Neural cell (in vitro differentiated cells): ENCODE results near the gene WFS1. TPM values are rescaled to one million over a fixed set of nuclear protein-coding genes. Genes with fewer than 3 reads are reported as not detected.
A peak's percentile ranks its signal among the peaks of the same experiment; 100 is the strongest.

Source experiments
- H2AFZ ChIP-seq: fragments of 200-600, 300-800 bp; sonication (generic), shearing (Covaris generic); 2 replicates; pipeline ENCODE4 v1.6.0; 2014; ENCODE audit warnings: low read depth, mild to moderate bottlenecking, antibody characterized with exemption, low read length, moderate library complexity
- H3F3A ChIP-seq: fragments of 200-600 bp; shearing (Covaris generic); 2 replicates; pipeline ENCODE4 v1.6.1; 2016; ENCODE audit warnings: mild to moderate bottlenecking, moderate library complexity, mixed read lengths, antibody characterized with exemption, low read length; ENCODE audit not compliant: insufficient read depth, poor library complexity, severe bottlenecking
- H3K27ac ChIP-seq: fragments of 200-600, 300-800 bp; sonication (generic), shearing (Covaris generic); 2 replicates; pipeline ENCODE4 v1.5.1; 2014; ENCODE audit warnings: mild to moderate bottlenecking, low read length, moderate library complexity
- H3K27me3 ChIP-seq: fragments of 300-800, 200-600 bp; sonication (generic), shearing (Covaris generic); 2 replicates; pipeline ENCODE4 v1.6.0; 2014; ENCODE audit warnings: mild to moderate bottlenecking, low read depth, low read length, moderate library complexity; ENCODE audit not compliant: insufficient read depth
- H3K36me3 ChIP-seq: fragments of 300-800, 200-600 bp; sonication (generic), shearing (Covaris generic); 2 replicates; pipeline ENCODE4 v1.5.1; 2014; ENCODE audit warnings: mild to moderate bottlenecking, antibody characterized with exemption, low read length, moderate library complexity; ENCODE audit not compliant: insufficient read depth
- H3K4me2 ChIP-seq: fragments of 300-800, 200-600 bp; sonication (generic), shearing (Covaris generic); 2 replicates; pipeline ENCODE4 v1.6.0; 2014; ENCODE audit warnings: mild to moderate bottlenecking, low read length
- H3K4me3 ChIP-seq: fragments of 300-800, 200-600 bp; sonication (generic), shearing (Covaris generic); 2 replicates; pipeline ENCODE4 v1.5.1; 2014; ENCODE audit warnings: mild to moderate bottlenecking, low read length, moderate library complexity
- H3K79me2 ChIP-seq: fragments of 200-600 bp; shearing (Covaris generic); replicated peaks from 2 replicates; pipeline ENCODE4 v1.6.0; 2014; ENCODE audit warnings: mild to moderate bottlenecking, low read length, moderate library complexity; ENCODE audit not compliant: insufficient read depth
- H3K9ac ChIP-seq: fragments of 300-800, 200-600 bp; sonication (generic), shearing (Covaris generic); 2 replicates; pipeline ENCODE4 v1.6.1; 2016; ENCODE audit warnings: mild to moderate bottlenecking, low read length, mixed read lengths
- H3K9me2 ChIP-seq: fragments of 200-600 bp; shearing (Covaris generic); 2 replicates; pipeline ENCODE4 v1.6.1; 2016; ENCODE audit warnings: mild to moderate bottlenecking, low read length, mixed read lengths; ENCODE audit not compliant: insufficient read depth
- H3K9me3 ChIP-seq: fragments of 200-600, 300-800 bp; sonication (generic), shearing (Covaris generic); 2 replicates; pipeline ENCODE4 v1.6.1; 2016; ENCODE audit warnings: mild to moderate bottlenecking, mixed run types, low read length, moderate library complexity, mixed read lengths
- H4K20me1 ChIP-seq: fragments of 200-600 bp; shearing (Covaris generic); 2 replicates; pipeline ENCODE4 v1.6.1; 2016; ENCODE audit warnings: mild to moderate bottlenecking, mixed run types; ENCODE audit not compliant: insufficient read depth
- CTCF ChIP-seq: fragments of 450-650 bp; IDR thresholded peaks from 2 replicates; pipeline ENCODE4 v1.5.1; 2014; ENCODE audit warnings: antibody characterized with exemption, mild to moderate bottlenecking, moderate library complexity; ENCODE audit not compliant: poor library complexity, severe bottlenecking
- EP300 ChIP-seq: fragments of 450-650 bp; conservative IDR thresholded peaks from 2 replicates; pipeline ENCODE4 v1.6.1; 2014; ENCODE audit warnings: antibody characterized with exemption, mild to moderate bottlenecking, moderate library complexity; ENCODE audit not compliant: poor library complexity, severe bottlenecking
- EZH2 ChIP-seq: fragments of 200-600, 300-800 bp; shearing (Covaris generic), sonication (generic); IDR thresholded peaks from 2 replicates; pipeline ENCODE4 v1.6.1; 2014; ENCODE audit warnings: antibody characterized with exemption, low read length, borderline replicate concordance, mild to moderate bottlenecking; ENCODE audit not compliant: insufficient read depth, poor library complexity, severe bottlenecking
- POLR2AphosphoS5 ChIP-seq: IDR thresholded peaks from 2 replicates; pipeline ENCODE4 v1.6.1; 2012
- RAD21 ChIP-seq: fragments of 450-650 bp; conservative IDR thresholded peaks from 2 replicates; pipeline ENCODE4 v1.6.1; 2014; ENCODE audit warnings: antibody characterized with exemption, mild to moderate bottlenecking, moderate library complexity
- REST ChIP-seq: IDR thresholded peaks from 2 replicates; pipeline ENCODE4 v1.6.1; 2012; ENCODE audit warnings: borderline replicate concordance
- SMC3 ChIP-seq: fragments of 450-650 bp; conservative IDR thresholded peaks from 2 replicates; pipeline ENCODE4 v1.6.1; 2014; ENCODE audit warnings: antibody characterized with exemption, mild to moderate bottlenecking, moderate library complexity; ENCODE audit not compliant: poor library complexity
- TAF1 ChIP-seq: IDR thresholded peaks from 2 replicates; pipeline ENCODE4 v1.6.1; 2012; ENCODE audit warnings: low read depth
- polyA plus RNA-seq: library from polyadenylated mRNA; depleted of rRNA; stranded (reverse); fragments of >200 nt; gene quantifications from 2 replicates; pipeline ENCODE4 v1.2.3, GENCODE V29; 2014

Gene WFS1
- polyA plus RNA-seq, 1 donor from 2014 or later: 4.5 TPM

GRCh38 chr4:6268650-6269615 is 717 bp upstream of the WFS1 start:
- TF ChIP-seq REST (no peak), TAF1 (no peak), RAD21 (no peak)
- no peaks in the 10 kb centered on the region for H3F3A ChIP-seq
- H3K27me3 ChIP-seq: no peaks in the 10 kb centered on the region

GRCh38 chr4:6270636-6271121 is 1.0 kb downstream of the WFS1 start:
- Histone ChIP-seq H3K9me2 (no peaks in the 10 kb centered on the region), H3K79me2 (no peaks in the 10 kb centered on the region), H3K4me2 (no peak overlapping the region), H3F3A (no peaks in the 10 kb centered on the region), H3K9me3 (no peaks in the 10 kb centered on the region), H2AFZ (no peak overlapping the region), H3K27ac (no peak overlapping the region), H3K27me3 (no peaks in the 10 kb centered on the region), H3K4me3 (peak overlapping the region; percentile 96), H4K20me1 (no peaks in the 10 kb centered on the region), H3K9ac (peak overlapping the region; percentile 66), H3K36me3 (no peaks in the 10 kb centered on the region)
- TF ChIP-seq TAF1 (no peak), CTCF (no peak), POLR2AphosphoS5 (no peak), SMC3 (no peak), RAD21 (no peak)

More at GRCh38 chr4:6268650-6269615, 717 bp upstream of the WFS1 start:
- Histone ChIP-seq H3K4me2 (peak overlapping the region; percentile 56), H3K9ac (peak overlapping the region; percentile 43), H3K27ac (no peak overlapping the region), H3K9me2 (no peaks in the 10 kb centered on the region), H3K4me3 (peak overlapping the region; percentile 96), H2AFZ (no peak overlapping the region), H4K20me1 (no peaks in the 10 kb centered on the region), H3K36me3 (no peaks in the 10 kb centered on the region), H3K79me2 (no peaks in the 10 kb centered on the region), H3K9me3 (no peaks in the 10 kb centered on the region)

GRCh38 chr4:6271206-6271605 is 1.6 kb downstream of the WFS1 start:
- H3K4me2 ChIP-seq: no peak overlapping the region
- H3K79me2 ChIP-seq: no peaks in the 10 kb centered on the region
- H3F3A ChIP-seq: no peaks in the 10 kb centered on the region
- no peak overlapping the region for H3K27ac ChIP-seq
- H2AFZ ChIP-seq: no peak overlapping the region
- no peaks in the 10 kb centered on the region for H3K36me3 ChIP-seq
- no peak overlapping the region for H3K9ac ChIP-seq
- H3K4me3 ChIP-seq: no peak overlapping the region
- H3K9me2 ChIP-seq: no peaks in the 10 kb centered on the region
- H4K20me1 ChIP-seq: no peaks in the 10 kb centered on the region
- no peaks in the 10 kb centered on the region for H3K27me3 ChIP-seq
- H3K9me3 ChIP-seq: no peaks in the 10 kb centered on the region
- TF ChIP-seq POLR2AphosphoS5: no peak
- TF ChIP-seq TAF1: no peak
- TF ChIP-seq REST: no peak
- no peak for TF ChIP-seq SMC3
- no peak for TF ChIP-seq EP300
- TF ChIP-seq EZH2: no peak
- TF ChIP-seq CTCF: no peak
- no peak for TF ChIP-seq RAD21
